ENCODE data around the gene AGBL4.

The AGBL4 gene

DNA sequence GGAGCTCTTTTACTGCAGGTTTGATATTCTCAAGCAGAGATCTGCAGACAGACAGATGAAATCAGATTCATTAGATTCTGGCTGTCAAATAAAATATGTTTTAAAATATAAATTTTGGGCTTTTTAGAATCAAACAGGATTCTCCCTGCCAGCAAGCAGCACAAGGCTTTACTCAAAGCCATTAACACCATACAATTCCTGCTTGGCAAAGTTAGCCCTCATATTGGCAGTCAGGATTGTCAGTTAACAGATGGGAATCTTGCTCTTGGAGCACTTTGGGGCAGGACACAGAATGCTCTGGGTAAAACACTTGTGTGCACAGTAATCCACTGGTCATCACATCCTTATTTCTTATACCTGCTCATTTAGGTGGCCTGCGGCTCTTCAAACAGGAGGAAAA, 686.5 kb downstream of the AGBL4 start:
- TF ChIP-seq ZNF266 (tag by site-specific recombination; IDR thresholded peaks at IDR 0.05; ENCODE audit: low read depth) (no peak), ZNF585B (tag by site-specific recombination; IDR thresholded peaks at IDR 0.05) (no peak), KLF10 (tag by site-specific recombination; IDR thresholded peaks at IDR 0.05) (no peak), ZNF473 (tag by site-specific recombination; IDR thresholded peaks at IDR 0.05) (no peak), ZNF837 (tag by site-specific recombination; IDR thresholded peaks at IDR 0.05) (no peak), ZNF555 (tag by site-specific recombination; conservative IDR thresholded peaks at IDR 0.05) (no peak), KLF8 (tag by site-specific recombination; IDR thresholded peaks at IDR 0.05) (no peak), BCL11A (tag by site-specific recombination; IDR thresholded peaks at IDR 0.05; ENCODE audit: low read depth) (no peak), HOXC10 (CRISPR knock-in tag; IDR thresholded peaks at IDR 0.05) (no peak), ZNF354C (tag by site-specific recombination; IDR thresholded peaks at IDR 0.05; ENCODE audit: borderline replicate concordance, low read depth) (no peak)
- TF ChIP-seq, protein P1, sequence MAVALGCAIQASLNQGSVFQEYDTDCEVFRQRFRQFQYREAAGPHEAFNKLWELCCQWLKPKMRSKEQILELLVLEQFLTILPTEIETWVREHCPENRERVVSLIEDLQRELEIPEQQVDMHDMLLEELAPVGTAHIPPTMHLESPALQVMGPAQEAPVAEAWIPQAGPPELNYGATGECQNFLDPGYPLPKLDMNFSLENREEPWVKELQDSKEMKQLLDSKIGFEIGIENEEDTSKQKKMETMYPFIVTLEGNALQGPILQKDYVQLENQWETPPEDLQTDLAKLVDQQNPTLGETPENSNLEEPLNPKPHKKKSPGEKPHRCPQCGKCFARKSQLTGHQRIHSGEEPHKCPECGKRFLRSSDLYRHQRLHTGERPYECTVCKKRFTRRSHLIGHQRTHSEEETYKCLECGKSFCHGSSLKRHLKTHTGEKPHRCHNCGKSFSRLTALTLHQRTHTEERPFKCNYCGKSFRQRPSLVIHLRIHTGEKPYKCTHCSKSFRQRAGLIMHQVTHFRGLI (tag by site-specific recombination; IDR thresholded peaks at IDR 0.05), result no peak
- TF ChIP-seq, protein P2, sequence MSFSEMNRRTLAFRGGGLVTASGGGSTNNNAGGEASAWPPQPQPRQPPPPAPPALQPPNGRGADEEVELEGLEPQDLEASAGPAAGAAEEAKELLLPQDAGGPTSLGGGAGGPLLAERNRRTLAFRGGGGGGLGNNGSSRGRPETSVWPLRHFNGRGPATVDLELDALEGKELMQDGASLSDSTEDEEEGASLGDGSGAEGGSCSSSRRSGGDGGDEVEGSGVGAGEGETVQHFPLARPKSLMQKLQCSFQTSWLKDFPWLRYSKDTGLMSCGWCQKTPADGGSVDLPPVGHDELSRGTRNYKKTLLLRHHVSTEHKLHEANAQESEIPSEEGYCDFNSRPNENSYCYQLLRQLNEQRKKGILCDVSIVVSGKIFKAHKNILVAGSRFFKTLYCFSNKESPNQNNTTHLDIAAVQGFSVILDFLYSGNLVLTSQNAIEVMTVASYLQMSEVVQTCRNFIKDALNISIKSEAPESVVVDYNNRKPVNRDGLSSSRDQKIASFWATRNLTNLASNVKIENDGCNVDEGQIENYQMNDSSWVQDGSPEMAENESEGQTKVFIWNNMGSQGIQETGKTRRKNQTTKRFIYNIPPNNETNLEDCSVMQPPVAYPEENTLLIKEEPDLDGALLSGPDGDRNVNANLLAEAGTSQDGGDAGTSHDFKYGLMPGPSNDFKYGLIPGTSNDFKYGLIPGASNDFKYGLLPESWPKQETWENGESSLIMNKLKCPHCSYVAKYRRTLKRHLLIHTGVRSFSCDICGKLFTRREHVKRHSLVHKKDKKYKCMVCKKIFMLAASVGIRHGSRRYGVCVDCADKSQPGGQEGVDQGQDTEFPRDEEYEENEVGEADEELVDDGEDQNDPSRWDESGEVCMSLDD (tag by site-specific recombination; IDR thresholded peaks at IDR 0.05), result no peak
- no peaks in the 10 kb centered on the region for H3K36me3 ChIP-seq (ENCODE audit: control insufficient read depth in 2 of 2, insufficient read depth in 1 of 2, low read length in 2 of 2)
- no peak overlapping the region for H3K4me3 ChIP-seq (ENCODE audit: low read depth, low read length)
- ChIA-PET CTCF (no interaction called here), POLR2A (no interaction called here)
- H3K27ac ChIP-seq (ENCODE audit: extremely low read depth, low read depth, low read length), result no peak overlapping the region
- H3K4me1 ChIP-seq (ENCODE audit: control insufficient read depth, insufficient read depth, low read length), result no peaks in the 10 kb centered on the region
- H3K9me3 ChIP-seq (ENCODE audit: control insufficient read depth, insufficient read depth, low read depth, low read length), result no peaks in the 10 kb centered on the region

DNA sequence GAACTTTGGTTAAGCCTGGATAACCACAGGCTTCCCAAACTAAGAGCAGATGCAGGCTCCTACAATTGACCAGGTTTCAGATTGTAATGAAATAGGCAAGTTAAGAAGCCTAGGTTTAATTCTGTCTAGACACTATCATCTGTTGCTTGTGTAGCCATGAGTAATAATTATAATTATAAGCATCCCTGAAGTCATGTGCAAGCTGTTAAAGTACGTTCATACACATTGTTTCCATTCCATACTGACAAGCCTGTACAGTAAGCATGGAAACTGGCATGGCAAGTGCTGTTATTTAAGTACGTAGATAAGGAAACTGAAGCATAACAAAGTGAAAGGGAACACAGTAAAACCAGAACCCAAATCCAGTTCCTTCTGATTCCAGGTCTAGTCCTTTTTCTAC, 689.8 kb downstream of the AGBL4 start:
- no peak overlapping the region for H3K4me3 ChIP-seq (ENCODE audit: low read depth, low read length)
- ChIA-PET POLR2A (no interaction called here), CTCF (no interaction called here)
- H3K4me1 ChIP-seq (ENCODE audit: control insufficient read depth, insufficient read depth, low read length), result no peaks in the 10 kb centered on the region
- no peaks in the 10 kb centered on the region for H3K9me3 ChIP-seq (ENCODE audit: control insufficient read depth, insufficient read depth, low read depth, low read length)
- no peaks in the 10 kb centered on the region for H3K36me3 ChIP-seq (ENCODE audit: control insufficient read depth in 2 of 2, insufficient read depth in 1 of 2, low read length in 2 of 2)
- H3K27ac ChIP-seq (ENCODE audit: extremely low read depth, low read depth, low read length), result no peak overlapping the region
- TF ChIP-seq ZNF654 (tag by site-specific recombination; IDR thresholded peaks at IDR 0.05; ENCODE audit: low read depth), result no peak
- TF ChIP-seq ZNF114 (tag by site-specific recombination; IDR thresholded peaks at IDR 0.05), result no peak
- no peak for TF ChIP-seq ZNF239 (tag by site-specific recombination; IDR thresholded peaks at IDR 0.05)
- TF ChIP-seq ZEB2 (tag by site-specific recombination; IDR thresholded peaks at IDR 0.05), result no peak
- TF ChIP-seq ZNF629 (tag by site-specific recombination; IDR thresholded peaks at IDR 0.05), result no peak
- TF ChIP-seq ZNF701 (tag by site-specific recombination; IDR thresholded peaks at IDR 0.05), result no peak
- TF ChIP-seq ZNF544 (tag by site-specific recombination; IDR thresholded peaks at IDR 0.05), result no peak
- no peak for TF ChIP-seq GLIS1 (tag by site-specific recombination; IDR thresholded peaks at IDR 0.05)
- TF ChIP-seq ZNF768 (tag by site-specific recombination; IDR thresholded peaks at IDR 0.05), result no peak
- TF ChIP-seq, protein P3, sequence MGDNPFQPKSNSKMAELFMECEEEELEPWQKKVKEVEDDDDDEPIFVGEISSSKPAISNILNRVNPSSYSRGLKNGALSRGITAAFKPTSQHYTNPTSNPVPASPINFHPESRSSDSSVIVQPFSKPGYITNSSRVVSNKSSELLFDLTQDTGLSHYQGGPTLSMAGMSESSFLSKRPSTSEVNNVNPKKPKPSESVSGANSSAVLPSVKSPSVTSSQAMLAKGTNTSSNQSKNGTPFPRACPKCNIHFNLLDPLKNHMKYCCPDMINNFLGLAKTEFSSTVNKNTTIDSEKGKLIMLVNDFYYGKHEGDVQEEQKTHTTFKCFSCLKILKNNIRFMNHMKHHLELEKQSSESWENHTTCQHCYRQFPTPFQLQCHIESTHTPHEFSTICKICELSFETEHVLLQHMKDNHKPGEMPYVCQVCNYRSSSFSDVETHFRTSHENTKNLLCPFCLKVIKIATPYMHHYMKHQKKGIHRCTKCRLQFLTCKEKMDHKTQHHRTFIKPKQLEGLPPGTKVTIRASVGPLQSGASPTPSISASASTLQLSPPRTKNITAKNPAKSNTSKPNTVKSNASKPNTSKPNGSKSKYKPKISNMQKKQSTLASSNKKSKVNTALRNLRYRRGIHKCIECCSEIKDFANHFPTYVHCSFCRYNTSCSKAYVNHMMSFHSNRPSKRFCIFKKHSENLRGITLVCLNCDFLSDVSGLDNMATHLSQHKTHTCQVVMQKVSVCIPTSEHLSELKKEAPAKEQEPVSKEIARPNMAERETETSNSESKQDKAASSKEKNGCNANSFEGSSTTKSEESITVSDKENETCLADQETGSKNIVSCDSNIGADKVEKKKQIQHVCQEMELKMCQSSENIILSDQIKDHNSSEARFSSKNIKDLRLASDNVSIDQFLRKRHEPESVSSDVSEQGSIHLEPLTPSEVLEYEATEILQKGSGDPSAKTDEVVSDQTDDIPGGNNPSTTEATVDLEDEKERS (tag by site-specific recombination; IDR thresholded peaks at IDR 0.05), result no peak
- TF ChIP-seq, protein P4, sequence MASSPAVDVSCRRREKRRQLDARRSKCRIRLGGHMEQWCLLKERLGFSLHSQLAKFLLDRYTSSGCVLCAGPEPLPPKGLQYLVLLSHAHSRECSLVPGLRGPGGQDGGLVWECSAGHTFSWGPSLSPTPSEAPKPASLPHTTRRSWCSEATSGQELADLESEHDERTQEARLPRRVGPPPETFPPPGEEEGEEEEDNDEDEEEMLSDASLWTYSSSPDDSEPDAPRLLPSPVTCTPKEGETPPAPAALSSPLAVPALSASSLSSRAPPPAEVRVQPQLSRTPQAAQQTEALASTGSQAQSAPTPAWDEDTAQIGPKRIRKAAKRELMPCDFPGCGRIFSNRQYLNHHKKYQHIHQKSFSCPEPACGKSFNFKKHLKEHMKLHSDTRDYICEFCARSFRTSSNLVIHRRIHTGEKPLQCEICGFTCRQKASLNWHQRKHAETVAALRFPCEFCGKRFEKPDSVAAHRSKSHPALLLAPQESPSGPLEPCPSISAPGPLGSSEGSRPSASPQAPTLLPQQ (tag by site-specific recombination; IDR thresholded peaks at IDR 0.05), result no peak
- TF ChIP-seq ZNF169 (tag by site-specific recombination; IDR thresholded peaks at IDR 0.05), result no peak
- TF ChIP-seq, protein P5, sequence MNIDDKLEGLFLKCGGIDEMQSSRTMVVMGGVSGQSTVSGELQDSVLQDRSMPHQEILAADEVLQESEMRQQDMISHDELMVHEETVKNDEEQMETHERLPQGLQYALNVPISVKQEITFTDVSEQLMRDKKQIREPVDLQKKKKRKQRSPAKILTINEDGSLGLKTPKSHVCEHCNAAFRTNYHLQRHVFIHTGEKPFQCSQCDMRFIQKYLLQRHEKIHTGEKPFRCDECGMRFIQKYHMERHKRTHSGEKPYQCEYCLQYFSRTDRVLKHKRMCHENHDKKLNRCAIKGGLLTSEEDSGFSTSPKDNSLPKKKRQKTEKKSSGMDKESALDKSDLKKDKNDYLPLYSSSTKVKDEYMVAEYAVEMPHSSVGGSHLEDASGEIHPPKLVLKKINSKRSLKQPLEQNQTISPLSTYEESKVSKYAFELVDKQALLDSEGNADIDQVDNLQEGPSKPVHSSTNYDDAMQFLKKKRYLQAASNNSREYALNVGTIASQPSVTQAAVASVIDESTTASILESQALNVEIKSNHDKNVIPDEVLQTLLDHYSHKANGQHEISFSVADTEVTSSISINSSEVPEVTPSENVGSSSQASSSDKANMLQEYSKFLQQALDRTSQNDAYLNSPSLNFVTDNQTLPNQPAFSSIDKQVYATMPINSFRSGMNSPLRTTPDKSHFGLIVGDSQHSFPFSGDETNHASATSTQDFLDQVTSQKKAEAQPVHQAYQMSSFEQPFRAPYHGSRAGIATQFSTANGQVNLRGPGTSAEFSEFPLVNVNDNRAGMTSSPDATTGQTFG (tag by site-specific recombination; IDR thresholded peaks at IDR 0.05; ENCODE audit: borderline replicate concordance), result no peak
- TF ChIP-seq ZNF785 (tag by site-specific recombination; IDR thresholded peaks at IDR 0.05), result no peak

Measured in HEK293 (cell line).